Suprapubic skin (tissue), 4 donors: Measurements from ENCODE around the gene UNC93A.

Experiments used
- CTCF ChIP-seq, 2 donors: fragments of 200-600 bp in 1 of 2; fragments of 450-650 bp in 1 of 2; sonication (generic) in 1 of 2; IDR thresholded peaks; one replicate each; pipeline ENCODE4 v1.5.1; 2016 to 2019; ENCODE audit warnings: antibody characterized with exemption in 2 of 2, mild to moderate bottlenecking in 1 of 2, moderate library complexity in 1 of 2
- EP300 ChIP-seq: sonication (generic); formaldehyde crosslinking; IDR thresholded peaks from one replicate; pipeline ENCODE4 v1.6.1; 2017; ENCODE audit warnings: antibody characterized with exemption
- POLR2A ChIP-seq, 2 donors: fragments of 450-650 bp; IDR thresholded peaks; one replicate each; pipeline ENCODE4 v1.6.1; 2017; ENCODE audit warnings: antibody characterized with exemption in 2 of 2, mild to moderate bottlenecking in 2 of 2, moderate library complexity in 2 of 2
- POLR2AphosphoS5 ChIP-seq, 3 donors: sonication (generic); formaldehyde crosslinking; IDR thresholded peaks; one replicate each; pipeline ENCODE4 v1.6.1; 2017; ENCODE audit warnings: antibody characterized with exemption in 3 of 3

- TF ChIP-seq POLR2AphosphoS5 (IDR thresholded peaks at IDR 0.05) (no peak), CTCF (IDR thresholded peaks at IDR 0.05) (no peak), POLR2A (IDR thresholded peaks at IDR 0.05) (no peak), EP300 (no peak)
These were observed 46.1 kb upstream of the UNC93A start for GRCh38 chr6:167244991-167245390.
